VCaP (cell line): Measurements from ENCODE around the gene CABLES1.

Source experiments
- H3K27ac ChIP-seq: fragments of 450-650 bp; 2 replicates; pipeline ENCODE4 v1.5.1; 2017
- CTCF ChIP-seq: fragments of 450-650 bp; conservative IDR thresholded peaks from 2 replicates; pipeline ENCODE4 v1.5.1; 2017; ENCODE audit warnings: mild to moderate bottlenecking, moderate library complexity

CABLES1 gene

GRCh38 chr18:23121133-23121532 is 14.2 kb upstream of the CABLES1 start:
- no peak for TF ChIP-seq CTCF
- no peak overlapping the region for H3K27ac ChIP-seq

GRCh38 chr18:23122334-23123229 is 12.7 kb upstream of the CABLES1 start:
- H3K27ac ChIP-seq, result no peak overlapping the region
- TF ChIP-seq CTCF, result no peak

GRCh38 chr18:23126376-23127056 is 8.8 kb upstream of the CABLES1 start:
- H3K27ac ChIP-seq, result peak overlapping the region; percentile 57
- TF ChIP-seq CTCF, result no peak

GRCh38 chr18:23127090-23127489 is 8.2 kb upstream of the CABLES1 start:
- H3K27ac ChIP-seq, result peak overlapping the region; percentile 57
- TF ChIP-seq CTCF, result no peak

- no peak for TF ChIP-seq CTCF
- H3K27ac ChIP-seq, result no peak overlapping the region
Observed at GRCh38 chr18:23129355-23130002, 5.8 kb upstream of the CABLES1 start.

- H3K27ac ChIP-seq, result peak overlapping the region; percentile 98; the same call in 1 of the 2 replicates
- TF ChIP-seq CTCF, result peak; percentile 85
Observed at GRCh38 chr18:23131693-23132319, 3.5 kb upstream of the CABLES1 start.
